Myocyte (in vitro differentiated cells): ENCODE measurements around the gene ADAM10. TPM values are rescaled to one million over a fixed set of nuclear protein-coding genes. Genes with fewer than 3 reads are reported as not detected.

Experiments used
- DNase-seq: peaks from one replicate; pipeline ENCODE4 v3.0.0-alpha.2; 2012; ENCODE audit warnings: low read depth
- total RNA-seq: library from RNA; depleted of rRNA; stranded (reverse); fragments of >200 nt; gene quantifications from 2 replicates; pipeline ENCODE4 v1.2.3, GENCODE V29; 2014

The ADAM10 gene
- total RNA-seq, 1 donor from 2014 or later, result 246 TPM

GRCh38 chr15:58538901-58539300 lies 210.6 kb downstream of the ADAM10 start:
- DNase-seq, result no peak

Other genes with a start within 250 kb of the ADAM10 start
- gene MINDY2, start 21.6 kb upstream of the ADAM10 start, total RNA-seq, result 18.3 and 22.4 TPM in 2 replicates
- gene SLTM, start 184.0 kb upstream of the ADAM10 start, total RNA-seq, result 46.3 and 71.0 TPM in 2 replicates
- gene RNF111, start 238.0 kb upstream of the ADAM10 start, total RNA-seq, result 16.1 and 17.7 TPM in 2 replicates